ENCODE results near the gene ATP1B1. TPM values are rescaled to one million over a fixed set of nuclear protein-coding genes. Genes with fewer than 3 reads are reported as not detected.

ATP1B1 gene
- total RNA-seq, 1 experiment from 2014 or later, result 44.4 TPM

DNA sequence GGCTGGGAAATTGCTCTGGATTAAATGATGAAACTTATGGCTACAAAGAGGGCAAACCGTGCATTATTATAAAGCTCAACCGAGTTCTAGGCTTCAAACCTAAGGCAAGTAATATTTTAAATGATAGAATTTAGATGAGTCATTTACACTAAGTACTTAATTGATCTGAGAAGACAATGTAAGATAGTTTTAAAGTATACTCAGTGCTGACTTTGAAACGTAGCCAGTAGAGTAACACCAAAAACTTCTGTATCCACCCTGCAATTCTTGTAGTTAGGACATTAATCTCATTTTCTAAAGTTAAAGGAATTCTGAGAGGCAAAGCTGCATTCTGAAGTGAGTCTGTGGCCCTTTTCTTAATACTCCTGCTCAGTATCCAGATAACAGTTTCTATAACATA is 20.8 kb downstream of the ATP1B1 start:
- Histone ChIP-seq H4K5ac (ENCODE audit: insufficient read length, low read depth, low read length) (no peak overlapping the region), H2BK120ac (ENCODE audit: low read depth, low read length, poor library complexity, severe bottlenecking) (no peak overlapping the region), H3K27me3 (ENCODE audit: insufficient read depth, low read length) (no peaks in the 10 kb centered on the region), H3K23ac (ENCODE audit: insufficient read length, low read depth, low read length) (no peak overlapping the region), H3K23me2 (ENCODE audit: insufficient read length, low read depth, low read length, poor library complexity, severe bottlenecking) (no peaks in the 10 kb centered on the region), H3K56ac (ENCODE audit: insufficient read length, low read depth, low read length) (no peak overlapping the region), H3K4me2 (ENCODE audit: insufficient read depth, insufficient read length, low read length) (no peak overlapping the region), H2BK5ac (ENCODE audit: insufficient read length, low read length) (no peak overlapping the region), H3K79me1 (ENCODE audit: insufficient read depth, low read depth, low read length, poor library complexity, severe bottlenecking) (no peaks in the 10 kb centered on the region), H3K14ac (ENCODE audit: insufficient read depth, low read length) (no peak overlapping the region), H2BK20ac (ENCODE audit: low read depth, low read length, poor library complexity, severe bottlenecking) (no peak overlapping the region), H4K20me1 (ENCODE audit: control insufficient read depth, insufficient read depth, insufficient read length) (no peaks in the 10 kb centered on the region), H3K79me2 (ENCODE audit: insufficient read depth, low read length) (no peaks in the 10 kb centered on the region), H4K91ac (ENCODE audit: insufficient read length, low read depth, low read length) (no peak overlapping the region), H3K4ac (ENCODE audit: low read depth, low read length) (no peak overlapping the region), H3K18ac (ENCODE audit: insufficient read length, low read depth, low read length) (no peak overlapping the region), H3K9me3 (ENCODE audit: control insufficient read depth, low read depth, low read length) (no peaks in the 10 kb centered on the region), H2BK12ac (ENCODE audit: insufficient read length, low read depth, low read length) (no peak overlapping the region), H4K8ac (replicated peaks; ENCODE audit: insufficient read length, low read depth, low read length) (no peak overlapping the region), H2AFZ (ENCODE audit: low read length) (no peak overlapping the region), H3K9ac (ENCODE audit: extremely low read depth, insufficient read length, low read length) (no peak overlapping the region), H3K4me1 (ENCODE audit: insufficient read depth, low read length) (no peaks in the 10 kb centered on the region), H2BK15ac (ENCODE audit: low read depth, low read length) (no peak overlapping the region), H3T11ph (ENCODE audit: low read length) (no peak overlapping the region), H3K27ac (ENCODE audit: insufficient read length, low read depth, low read length) (no peak overlapping the region), H2AK5ac (ENCODE audit: insufficient read length, low read length) (no peak overlapping the region)
- Mint-ChIP-seq H3K4me1 (no peaks in the 10 kb centered on the region), H3K27ac (no peak overlapping the region), H3K9me3 (no peaks in the 10 kb centered on the region), H3K36me3 (ENCODE audit: insufficient read depth in 1 of 3, low read depth in 3 of 3) (peaks cover 31 to 65% (median 60%) of the 10 kb centered on the region in 3 experiments), H3K27me3 (ENCODE audit: low read depth) (no peaks in the 10 kb centered on the region), H3K4me3 (no peak overlapping the region)
- DNase-seq, result no peak
- TF ChIP-seq, protein P1, sequence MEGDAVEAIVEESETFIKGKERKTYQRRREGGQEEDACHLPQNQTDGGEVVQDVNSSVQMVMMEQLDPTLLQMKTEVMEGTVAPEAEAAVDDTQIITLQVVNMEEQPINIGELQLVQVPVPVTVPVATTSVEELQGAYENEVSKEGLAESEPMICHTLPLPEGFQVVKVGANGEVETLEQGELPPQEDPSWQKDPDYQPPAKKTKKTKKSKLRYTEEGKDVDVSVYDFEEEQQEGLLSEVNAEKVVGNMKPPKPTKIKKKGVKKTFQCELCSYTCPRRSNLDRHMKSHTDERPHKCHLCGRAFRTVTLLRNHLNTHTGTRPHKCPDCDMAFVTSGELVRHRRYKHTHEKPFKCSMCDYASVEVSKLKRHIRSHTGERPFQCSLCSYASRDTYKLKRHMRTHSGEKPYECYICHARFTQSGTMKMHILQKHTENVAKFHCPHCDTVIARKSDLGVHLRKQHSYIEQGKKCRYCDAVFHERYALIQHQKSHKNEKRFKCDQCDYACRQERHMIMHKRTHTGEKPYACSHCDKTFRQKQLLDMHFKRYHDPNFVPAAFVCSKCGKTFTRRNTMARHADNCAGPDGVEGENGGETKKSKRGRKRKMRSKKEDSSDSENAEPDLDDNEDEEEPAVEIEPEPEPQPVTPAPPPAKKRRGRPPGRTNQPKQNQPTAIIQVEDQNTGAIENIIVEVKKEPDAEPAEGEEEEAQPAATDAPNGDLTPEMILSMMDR (conservative IDR thresholded peaks at IDR 0.05), result no peak
- no CpG with 5 or more reads among the region's 3 CpGs for WGBS (ENCODE audit: extremely low coverage, insufficient read length, low lambda C conversion rate)

Measured in H9 (cell line).